GM19025 (cell line): ENCODE data around the gene POMC.
"Not testable (repeated sequence)": the region's sequence is repeated elsewhere in the genome, so short reads cannot be mapped to it uniquely, and the experiment has no call there.

Experiments used
- ATAC-seq: cut with Tn5 transposase; IDR thresholded peaks from one replicate; pipeline ENCODE4 v1.9.1; 2021; ENCODE audit warnings: mild to moderate bottlenecking, low read depth, moderate library complexity; ENCODE audit not compliant: unreplicated experiment

The POMC gene

DNA sequence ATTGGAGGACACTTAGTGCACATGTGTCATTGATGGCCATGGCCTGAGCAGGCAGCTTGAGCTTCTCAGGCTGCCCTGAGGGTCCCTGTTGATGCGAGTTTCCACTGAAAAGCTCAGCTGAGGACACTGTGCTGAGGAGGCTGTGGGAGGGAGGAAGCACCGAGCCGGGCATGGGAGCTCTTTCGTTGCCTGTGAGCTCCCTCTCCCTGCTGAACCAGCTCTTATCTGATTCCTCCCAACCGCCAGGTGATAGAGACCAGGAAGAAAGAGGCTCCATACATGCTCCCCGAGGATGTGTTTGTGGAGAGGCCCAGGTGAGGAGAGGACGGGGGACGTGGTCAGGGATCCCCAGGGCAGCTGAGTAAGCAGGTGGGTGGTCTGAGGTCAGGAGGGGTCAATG lies 27.3 kb downstream of the POMC start:
- no peak for ATAC-seq

- not testable (repeated sequence) for ATAC-seq
Observed at GRCh38 chr2:25140535-25140934, 27.8 kb downstream of the POMC start.

DNA sequence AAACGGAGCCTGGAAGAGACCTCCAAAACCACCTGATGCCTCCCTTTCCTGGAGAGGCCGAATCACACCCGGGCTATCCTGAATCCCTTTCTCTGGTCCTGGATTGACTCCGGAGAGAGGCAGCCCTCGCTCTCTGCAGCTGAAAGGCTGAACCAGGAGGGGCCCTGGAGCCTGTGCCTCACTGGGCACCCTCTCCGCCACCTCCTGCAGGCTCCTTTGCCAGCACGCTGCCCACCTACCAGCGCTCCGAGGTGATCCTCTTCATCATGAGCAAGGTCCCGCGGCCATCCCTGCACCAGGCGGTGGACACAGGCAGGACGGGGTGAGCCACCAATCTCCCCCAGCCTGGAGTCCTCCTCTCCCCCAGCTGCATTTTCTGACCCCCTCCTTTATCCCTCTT lies 35.7 kb downstream of the POMC start:
- ATAC-seq: no peak

GRCh38 chr2:25132299-25132635 lies 36.1 kb downstream of the POMC start:
- ATAC-seq: no peak

GRCh38 chr2:25131567-25132298 lies 36.6 kb downstream of the POMC start:
- no peak for ATAC-seq

DNA sequence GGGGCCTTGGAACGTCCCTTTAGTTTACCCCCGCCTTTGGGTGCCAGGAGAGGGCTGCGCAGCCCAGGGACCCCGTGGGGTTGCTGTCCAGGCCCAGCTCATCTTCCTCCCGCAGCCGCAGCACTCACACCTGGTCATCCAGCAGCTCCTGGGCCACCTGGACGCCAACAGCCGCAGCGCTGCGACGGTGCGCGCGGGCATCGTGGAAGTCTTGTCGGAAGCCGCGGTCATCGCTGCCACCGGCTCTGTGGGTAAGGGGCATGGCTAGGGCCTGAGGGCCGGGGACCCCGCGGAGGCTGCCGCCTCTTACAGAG lies 37.2 kb downstream of the POMC start:
- ATAC-seq: no peak

DNA sequence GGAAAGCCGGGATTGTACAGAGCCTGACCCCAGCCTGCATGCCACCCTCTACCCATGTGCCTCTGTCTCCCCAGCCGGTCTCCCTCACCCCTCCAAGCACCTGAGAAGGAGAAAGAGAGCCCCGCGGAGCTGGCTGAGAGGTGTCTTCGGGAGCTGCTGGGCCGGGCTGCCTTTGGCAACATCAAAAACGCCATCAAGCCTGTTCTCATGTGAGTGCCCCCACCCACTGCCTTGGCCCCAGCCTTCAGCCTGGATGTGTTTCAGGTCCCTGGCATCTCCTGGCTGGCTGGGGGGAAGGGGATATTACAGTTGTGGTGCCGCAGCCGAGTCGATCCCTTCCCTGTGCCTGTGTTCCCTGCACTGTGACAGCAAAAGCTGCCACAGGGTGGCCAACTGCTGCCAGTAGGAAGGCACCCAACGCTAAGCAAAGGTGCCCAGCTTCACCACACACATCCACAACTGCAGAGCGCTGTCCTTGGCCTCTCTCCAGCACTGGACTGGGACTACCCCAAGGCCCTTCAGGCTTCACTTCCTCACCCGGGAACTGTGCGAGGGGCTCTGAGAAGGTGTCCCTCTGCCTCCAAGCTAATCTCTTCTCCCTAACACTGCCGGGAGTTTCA lies 38.4 kb downstream of the POMC start:
- ATAC-seq: no peak

DNA sequence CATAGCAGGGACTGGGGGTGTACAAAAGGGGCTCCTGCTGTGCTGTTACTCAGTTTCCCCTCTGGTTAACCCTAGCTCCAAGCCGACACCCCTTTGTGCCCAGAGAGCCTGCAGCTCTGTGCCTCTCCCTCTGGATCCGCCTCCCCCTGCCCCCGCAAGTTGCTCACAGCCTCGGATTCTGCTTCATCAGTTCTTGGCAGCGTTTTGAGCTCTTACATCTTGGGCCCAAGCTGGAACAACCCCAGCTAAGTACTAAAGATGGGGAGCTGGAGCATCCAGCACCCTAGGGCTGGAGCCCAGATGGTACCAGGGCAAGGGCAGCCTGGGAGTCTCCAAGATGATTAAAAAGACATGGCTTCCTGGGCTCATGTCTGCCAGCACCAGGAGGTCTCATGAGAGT lies 40.7 kb downstream of the POMC start:
- no peak for ATAC-seq

GRCh38 chr2:25127071-25127470 lies 41.3 kb downstream of the POMC start:
- ATAC-seq: not testable (repeated sequence)

GRCh38 chr2:25125976-25126375 lies 42.4 kb downstream of the POMC start:
- no peak for ATAC-seq

DNA sequence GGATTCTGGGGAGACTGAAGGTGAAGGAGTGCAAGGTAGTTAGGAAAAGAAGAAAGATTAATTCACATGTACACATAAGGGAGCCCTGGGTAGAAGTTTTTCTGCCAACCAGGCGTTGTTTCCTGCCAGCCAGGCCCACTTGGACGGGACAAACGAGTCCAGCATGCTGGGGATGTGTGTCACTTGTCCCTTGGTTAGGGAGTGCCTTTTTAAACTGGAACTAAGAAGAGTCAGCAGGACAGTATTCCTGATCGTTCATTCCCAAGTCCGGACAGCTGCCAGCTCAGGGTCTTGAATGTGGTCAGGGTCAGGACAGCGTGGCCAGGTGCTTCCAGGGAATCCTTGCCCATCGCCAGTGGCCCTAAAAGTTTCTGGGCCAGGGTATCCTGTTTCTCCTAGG lies 43.2 kb downstream of the POMC start:
- ATAC-seq: no peak

DNA sequence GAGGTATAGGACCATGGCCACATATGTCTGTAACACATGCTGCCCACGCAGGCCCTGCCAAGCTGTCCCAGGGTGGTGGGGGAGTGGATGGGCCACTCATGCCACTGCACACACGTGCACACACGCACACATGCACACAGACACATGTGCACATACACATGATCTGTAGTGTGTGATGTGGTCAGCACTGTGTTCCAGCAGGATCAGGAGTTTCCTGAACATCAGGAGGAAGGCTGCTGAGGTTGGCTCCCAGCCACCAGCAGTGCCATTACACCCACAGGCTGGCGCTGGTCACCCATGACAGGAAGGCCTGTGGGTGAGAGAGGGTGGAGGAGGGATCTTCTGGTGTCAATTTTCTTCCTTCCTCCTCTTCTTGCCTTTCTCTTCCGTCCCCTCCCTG lies 44.7 kb downstream of the POMC start:
- ATAC-seq: no peak

- ATAC-seq: no peak
Observed at GRCh38 chr2:25122367-25122766, 46.0 kb downstream of the POMC start.

DNA sequence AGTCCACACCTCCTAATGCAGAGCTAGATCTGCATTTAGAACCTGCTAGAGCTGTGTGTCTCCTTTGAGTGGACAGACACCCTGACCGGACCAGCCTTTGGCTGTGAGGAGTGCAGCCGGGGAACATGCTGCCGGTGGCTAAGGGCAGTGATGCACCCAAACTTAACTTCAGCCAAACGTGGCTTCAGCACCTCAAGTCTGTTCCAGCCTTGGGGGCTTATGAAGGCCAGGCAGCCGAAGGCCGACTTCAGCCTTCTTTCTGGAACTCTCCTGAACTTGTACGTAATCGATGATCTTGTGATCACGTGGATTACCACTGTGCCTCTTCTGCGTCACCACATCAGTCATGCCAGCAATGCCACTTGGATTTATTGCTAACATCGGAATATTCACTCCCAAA lies 49.1 kb downstream of the POMC start:
- no peak for ATAC-seq

DNA sequence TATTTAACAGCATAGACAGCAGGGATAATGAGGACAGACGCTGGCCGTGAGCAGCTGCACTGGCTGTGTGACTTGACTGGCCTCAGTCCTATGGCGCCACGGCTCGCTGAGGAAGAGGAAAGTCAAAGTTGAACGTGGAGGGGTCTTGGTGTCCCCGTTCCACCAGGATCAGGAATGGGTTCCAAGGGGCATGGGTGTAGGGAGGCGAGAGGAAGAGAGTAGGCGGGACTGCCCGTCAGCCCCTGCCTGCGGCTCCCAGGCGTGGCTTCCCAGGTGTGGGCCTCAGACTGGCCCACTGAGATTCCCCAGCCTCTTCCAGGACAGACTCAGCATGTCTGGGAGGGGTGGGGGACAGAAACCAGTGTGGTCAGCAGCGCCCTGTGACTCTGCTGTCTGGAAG lies 51.4 kb downstream of the POMC start:
- ATAC-seq: no peak

GRCh38 chr2:25115902-25116301 lies 52.5 kb downstream of the POMC start:
- ATAC-seq: no peak

DNA sequence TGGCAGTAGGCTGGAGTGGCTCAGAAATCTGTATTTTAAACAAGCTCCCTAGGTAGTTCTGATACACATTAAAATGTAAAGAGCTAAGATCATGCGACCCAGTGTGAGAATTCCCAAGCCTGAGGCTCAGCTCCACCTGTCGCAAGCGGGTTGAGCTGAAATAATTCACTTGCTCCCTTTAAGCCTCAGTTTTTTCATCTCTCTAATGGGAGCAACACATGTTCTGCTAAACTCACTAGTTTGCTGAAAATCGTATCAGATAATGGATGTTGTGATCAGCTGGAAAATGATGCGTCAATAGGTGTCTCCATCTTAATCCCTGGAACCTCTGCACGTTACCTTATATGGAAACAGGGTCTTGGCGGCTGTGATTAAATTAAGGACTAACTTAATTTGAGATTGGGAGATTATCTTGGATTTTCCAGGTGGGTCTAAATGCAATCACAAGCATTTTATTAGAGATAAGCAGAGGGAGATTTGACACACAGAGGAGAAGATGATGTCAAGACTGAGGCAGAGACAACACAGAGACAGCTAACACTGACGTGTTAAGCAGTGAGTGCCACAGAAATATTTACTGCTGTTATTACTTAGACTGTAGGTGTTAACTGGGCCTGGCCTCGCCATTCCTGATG lies 53.0 kb downstream of the POMC start:
- no peak for ATAC-seq

GRCh38 chr2:25112113-25112512 lies 56.3 kb downstream of the POMC start:
- ATAC-seq: no peak
